NT2/D1 (cell line): Measurements from ENCODE around the gene FIBIN.

ENCODE experiments used
- DNase-seq: peaks from one replicate; pipeline ENCODE4 v3.0.0-alpha.2; 2011; ENCODE audit warnings: low read depth, low spot score
- H3K27me3 ChIP-seq: 2 replicates; pipeline ENCODE4 v1.6.0; 2011; ENCODE audit warnings: mild to moderate bottlenecking; ENCODE audit not compliant: insufficient read length, insufficient read depth
- H3K36me3 ChIP-seq: 2 replicates; pipeline ENCODE4 v1.6.1; 2011; ENCODE audit warnings: mild to moderate bottlenecking, low read length, mixed read lengths; ENCODE audit not compliant: insufficient read depth, insufficient read length
- H3K4me1 ChIP-seq: 2 replicates; pipeline ENCODE4 v1.5.1; 2011; ENCODE audit not compliant: insufficient read depth, insufficient read length
- H3K4me3 ChIP-seq: 2 replicates; pipeline ENCODE4 v1.5.1; 2011; ENCODE audit warnings: low read depth; ENCODE audit not compliant: insufficient read length
- H3K9ac ChIP-seq: 2 replicates; pipeline ENCODE4 v1.6.0; 2011; ENCODE audit warnings: low read depth; ENCODE audit not compliant: insufficient read length
- H3K9me3 ChIP-seq: 2 replicates; pipeline ENCODE4 v1.5.1; 2011; ENCODE audit warnings: mild to moderate bottlenecking, low read length; ENCODE audit not compliant: insufficient read depth
- SUZ12 ChIP-seq: IDR thresholded peaks from 2 replicates; pipeline ENCODE4 v1.6.1; 2011; ENCODE audit not compliant: insufficient read length, insufficient read depth; ENCODE audit errors: extremely low read depth
- YY1 ChIP-seq: IDR thresholded peaks from 2 replicates; pipeline ENCODE4 v1.6.1; 2011; ENCODE audit not compliant: insufficient read length, insufficient read depth
- ZNF274 ChIP-seq: IDR thresholded peaks from 2 replicates; pipeline ENCODE4 v1.6.1; 2011; ENCODE audit warnings: mild to moderate bottlenecking, low read depth, low read length

FIBIN gene

GRCh38 chr11:26950260-26950719, 43.6 kb upstream of the FIBIN start:
- DNase-seq, result no peak
- Histone ChIP-seq H3K4me3 (no peak overlapping the region), H3K9me3 (no peaks in the 10 kb centered on the region)

GRCh38 chr11:26951809-26952515, 42.0 kb upstream of the FIBIN start:
- Histone ChIP-seq H3K4me1 (no peaks in the 10 kb centered on the region), H3K4me3 (no peak overlapping the region), H3K9ac (no peak overlapping the region), H3K27me3 (no peaks in the 10 kb centered on the region), H3K9me3 (no peaks in the 10 kb centered on the region), H3K36me3 (no peaks in the 10 kb centered on the region)
- no peak for TF ChIP-seq ZNF274
- TF ChIP-seq SUZ12, result no peak
- TF ChIP-seq YY1, result no peak
- no peak for DNase-seq

More at GRCh38 chr11:26950260-26950719, 43.6 kb upstream of the FIBIN start:
- Histone ChIP-seq H3K4me1 (no peaks in the 10 kb centered on the region), H3K9ac (no peak overlapping the region), H3K27me3 (no peaks in the 10 kb centered on the region), H3K36me3 (no peaks in the 10 kb centered on the region)
- TF ChIP-seq SUZ12 (no peak), ZNF274 (no peak), YY1 (no peak)

GRCh38 chr11:26953770-26954392, 40.0 kb upstream of the FIBIN start:
- H3K4me3 ChIP-seq, result no peak overlapping the region
- H3K4me1 ChIP-seq, result no peaks in the 10 kb centered on the region
- no peak for TF ChIP-seq YY1
- TF ChIP-seq SUZ12, result no peak
- TF ChIP-seq ZNF274, result no peak
- no peak for DNase-seq
- H3K9ac ChIP-seq, result no peak overlapping the region
- no peaks in the 10 kb centered on the region for H3K27me3 ChIP-seq
- H3K36me3 ChIP-seq, result no peaks in the 10 kb centered on the region
- H3K9me3 ChIP-seq, result no peaks in the 10 kb centered on the region

- TF ChIP-seq YY1 (no peak), SUZ12 (no peak), ZNF274 (no peak)
- Histone ChIP-seq H3K9ac (no peak overlapping the region), H3K4me1 (no peaks in the 10 kb centered on the region), H3K27me3 (no peaks in the 10 kb centered on the region), H3K36me3 (no peaks in the 10 kb centered on the region), H3K4me3 (no peak overlapping the region), H3K9me3 (no peaks in the 10 kb centered on the region)
- DNase-seq, result no peak
These were observed 35.8 kb upstream of the FIBIN start for GRCh38 chr11:26958005-26958701.

GRCh38 chr11:26958702-26959049, 35.2 kb upstream of the FIBIN start:
- no peaks in the 10 kb centered on the region for H3K4me1 ChIP-seq
- TF ChIP-seq SUZ12, result no peak
- TF ChIP-seq YY1, result no peak
- no peak for TF ChIP-seq ZNF274
- no peak overlapping the region for H3K4me3 ChIP-seq
- no peaks in the 10 kb centered on the region for H3K36me3 ChIP-seq
- no peaks in the 10 kb centered on the region for H3K9me3 ChIP-seq
- H3K27me3 ChIP-seq, result no peaks in the 10 kb centered on the region
- no peak overlapping the region for H3K9ac ChIP-seq
- DNase-seq, result no peak

GRCh38 chr11:26960281-26960680, 33.6 kb upstream of the FIBIN start:
- no peaks in the 10 kb centered on the region for H3K27me3 ChIP-seq
- H3K4me1 ChIP-seq, result no peaks in the 10 kb centered on the region
- no peak overlapping the region for H3K4me3 ChIP-seq
- no peaks in the 10 kb centered on the region for H3K9me3 ChIP-seq
- H3K9ac ChIP-seq, result no peak overlapping the region
- no peak for TF ChIP-seq YY1
- TF ChIP-seq ZNF274, result no peak
- TF ChIP-seq SUZ12, result no peak
- no peaks in the 10 kb centered on the region for H3K36me3 ChIP-seq
- DNase-seq, result no peak

GRCh38 chr11:26963764-26964163, 30.1 kb upstream of the FIBIN start:
- Histone ChIP-seq H3K9ac (no peak overlapping the region), H3K27me3 (no peaks in the 10 kb centered on the region), H3K4me1 (no peaks in the 10 kb centered on the region), H3K4me3 (no peak overlapping the region), H3K9me3 (no peaks in the 10 kb centered on the region), H3K36me3 (no peaks in the 10 kb centered on the region)
- no peak for DNase-seq
- TF ChIP-seq SUZ12, result no peak
- TF ChIP-seq YY1, result no peak
- no peak for TF ChIP-seq ZNF274
